Liver (tissue), 9 donors: ENCODE data around the gene CHKA. TPM values are rescaled to one million over a fixed set of nuclear protein-coding genes. Genes with fewer than 3 reads are reported as not detected.

Experiments used
- DNase-seq: peaks from one replicate; pipeline ENCODE4 v3.0.0-alpha.2; 2017; ENCODE audit warnings: low spot score
- H3K27ac ChIP-seq, 2 donors: one replicate each; pipeline ENCODE4 v1.7.0; 2013; ENCODE audit warnings: inconsistent platforms in 2 of 2, low read length in 2 of 2, control low read depth in 1 of 2, low read depth in 1 of 2, mild to moderate bottlenecking in 1 of 2
- H3K27me3 ChIP-seq, 4 donors: one replicate each; pipeline versions ENCODE4 v1.6.1 to v1.7.0; 2013; ENCODE audit warnings: low read length in 3 of 4, inconsistent platforms in 1 of 4, mild to moderate bottlenecking in 1 of 4, moderate library complexity in 1 of 4; ENCODE audit not compliant: control insufficient read depth in 4 of 4, insufficient read depth in 4 of 4
- H3K36me3 ChIP-seq, 4 donors: one replicate each; pipeline versions ENCODE4 v1.6.1 to v1.7.0; 2013; ENCODE audit warnings: low read length in 3 of 4, mild to moderate bottlenecking in 3 of 4, low read depth in 1 of 4, moderate library complexity in 1 of 4; ENCODE audit not compliant: control insufficient read depth in 4 of 4, insufficient read depth in 3 of 4
- H3K4me1 ChIP-seq, 4 donors: one replicate each; pipeline versions ENCODE4 v1.6.1 to v1.7.0; 2013; ENCODE audit warnings: low read length in 3 of 4, mild to moderate bottlenecking in 3 of 4, moderate library complexity in 1 of 4; ENCODE audit not compliant: control insufficient read depth in 4 of 4, insufficient read depth in 4 of 4
- H3K4me3 ChIP-seq, 3 donors: one replicate each; pipeline versions ENCODE4 v1.6.1 to v1.7.0; 2013; ENCODE audit warnings: low read length in 3 of 3, control low read depth in 1 of 3, low read depth in 1 of 3, mild to moderate bottlenecking in 1 of 3
- H3K9ac ChIP-seq, 2 donors: one replicate each; pipeline ENCODE4 v1.7.0; 2013; ENCODE audit warnings: low read length in 2 of 2, mild to moderate bottlenecking in 2 of 2, moderate library complexity in 2 of 2, control low read depth in 1 of 2, low read depth in 1 of 2
- H3K9me3 ChIP-seq, 4 donors: one replicate each; pipeline versions ENCODE4 v1.6.1 to v1.7.0; 2013; ENCODE audit warnings: low read length in 3 of 4; ENCODE audit not compliant: control insufficient read depth in 4 of 4
- FOXA1 ChIP-seq: IDR thresholded peaks from 2 replicates; pipeline ENCODE4 v1.6.1; 2016; ENCODE audit warnings: antibody characterized with exemption
- FOXA2 ChIP-seq: IDR thresholded peaks from 2 replicates; pipeline ENCODE4 v1.6.1; 2016; ENCODE audit warnings: antibody characterized with exemption
- HNF4A ChIP-seq, 2 donors: conservative IDR thresholded peaks; 2 replicates each; pipeline ENCODE4 v1.6.1; 2016; ENCODE audit warnings: antibody characterized with exemption in 2 of 2, mild to moderate bottlenecking in 2 of 2
- HNF4G ChIP-seq: IDR thresholded peaks from 2 replicates; pipeline ENCODE4 v1.6.1; 2016; ENCODE audit warnings: antibody characterized with exemption
- JUND ChIP-seq, 2 donors: IDR thresholded peaks; 2 replicates each; pipeline ENCODE4 v1.6.1; 2016; ENCODE audit warnings: antibody characterized with exemption in 2 of 2
- NR2F2 ChIP-seq: IDR thresholded peaks from 2 replicates; pipeline ENCODE4 v1.6.1; 2016; ENCODE audit warnings: antibody characterized with exemption
- RAD21 ChIP-seq, 2 donors: IDR thresholded peaks; 2 replicates each; pipeline ENCODE4 v1.6.1; 2016; ENCODE audit warnings: antibody characterized with exemption in 2 of 2, mild to moderate bottlenecking in 2 of 2
- RXRA ChIP-seq, 2 donors: IDR thresholded peaks; 2 replicates each; pipeline ENCODE4 v1.6.1; 2017 to 2018; ENCODE audit warnings: antibody characterized with exemption in 2 of 2, mild to moderate bottlenecking in 1 of 2
- SP1 ChIP-seq: IDR thresholded peaks from 2 replicates; pipeline ENCODE4 v1.6.1; 2018; ENCODE audit warnings: antibody characterized with exemption, mild to moderate bottlenecking
- TAF1 ChIP-seq: conservative IDR thresholded peaks from 2 replicates; pipeline ENCODE4 v1.6.1; 2016; ENCODE audit warnings: antibody characterized with exemption, mild to moderate bottlenecking
- YY1 ChIP-seq: IDR thresholded peaks from 2 replicates; pipeline ENCODE4 v1.6.1; 2016; ENCODE audit warnings: antibody characterized with exemption, mild to moderate bottlenecking
- WGBS: extraction: QIAGEN DNeasy Blood & Tissue Kit; methylation state at CpG from one replicate; pipeline ENCODE4 v1.1.7; 2013; 5-methylcytosine and 5-hydroxymethylcytosine counted together
- polyA plus RNA-seq, 2 donors: library from polyadenylated mRNA; stranded (reverse) in 1 of 2; unstranded in 1 of 2; fragments of 200-250 nt in 1 of 2; fragments of >200 nt in 1 of 2; fragmentation: Nextera tagmentation in 1 of 2; extraction: Ambion mirVana in 1 of 2; gene quantifications; one replicate each; pipeline versions ENCODE4 v1.2.1 to v1.2.3, GENCODE V29; 2013 to 2015
- total RNA-seq, 2 donors: library from RNA; depleted of rRNA; stranded (reverse); fragments of >200 nt; gene quantifications; one replicate each; pipeline ENCODE4 v1.2.3, GENCODE V29; 2014
- TF ChIP-seq, protein P1 (sequence below): IDR thresholded peaks from 2 replicates; pipeline ENCODE4 v1.6.1; 2016; ENCODE audit warnings: antibody characterized with exemption
- TF ChIP-seq, protein P2 (sequence below): IDR thresholded peaks from 2 replicates; pipeline ENCODE4 v1.6.1; 2016; ENCODE audit warnings: antibody characterized with exemption
- TF ChIP-seq, protein P3 (sequence below): IDR thresholded peaks from 2 replicates; pipeline ENCODE4 v1.6.1; 2016; ENCODE audit warnings: antibody characterized with exemption, mild to moderate bottlenecking
- TF ChIP-seq, protein P4 (sequence below): fragments of 150-350 bp; IDR thresholded peaks from 2 replicates; pipeline ENCODE4 v1.5.1; 2017; ENCODE audit warnings: improper control_type of control experiment, low read depth, low read length; ENCODE audit not compliant: missing input control
- donor health status: healthy.
- donor health status: healthy.
- donor health status: healthy.
- donor health status: healthy.
- donor health status: healthy.

The CHKA gene
- total and polyA plus RNA-seq, 4 donors: 11.4 to 41.9 (median 17.3) TPM

DNA sequence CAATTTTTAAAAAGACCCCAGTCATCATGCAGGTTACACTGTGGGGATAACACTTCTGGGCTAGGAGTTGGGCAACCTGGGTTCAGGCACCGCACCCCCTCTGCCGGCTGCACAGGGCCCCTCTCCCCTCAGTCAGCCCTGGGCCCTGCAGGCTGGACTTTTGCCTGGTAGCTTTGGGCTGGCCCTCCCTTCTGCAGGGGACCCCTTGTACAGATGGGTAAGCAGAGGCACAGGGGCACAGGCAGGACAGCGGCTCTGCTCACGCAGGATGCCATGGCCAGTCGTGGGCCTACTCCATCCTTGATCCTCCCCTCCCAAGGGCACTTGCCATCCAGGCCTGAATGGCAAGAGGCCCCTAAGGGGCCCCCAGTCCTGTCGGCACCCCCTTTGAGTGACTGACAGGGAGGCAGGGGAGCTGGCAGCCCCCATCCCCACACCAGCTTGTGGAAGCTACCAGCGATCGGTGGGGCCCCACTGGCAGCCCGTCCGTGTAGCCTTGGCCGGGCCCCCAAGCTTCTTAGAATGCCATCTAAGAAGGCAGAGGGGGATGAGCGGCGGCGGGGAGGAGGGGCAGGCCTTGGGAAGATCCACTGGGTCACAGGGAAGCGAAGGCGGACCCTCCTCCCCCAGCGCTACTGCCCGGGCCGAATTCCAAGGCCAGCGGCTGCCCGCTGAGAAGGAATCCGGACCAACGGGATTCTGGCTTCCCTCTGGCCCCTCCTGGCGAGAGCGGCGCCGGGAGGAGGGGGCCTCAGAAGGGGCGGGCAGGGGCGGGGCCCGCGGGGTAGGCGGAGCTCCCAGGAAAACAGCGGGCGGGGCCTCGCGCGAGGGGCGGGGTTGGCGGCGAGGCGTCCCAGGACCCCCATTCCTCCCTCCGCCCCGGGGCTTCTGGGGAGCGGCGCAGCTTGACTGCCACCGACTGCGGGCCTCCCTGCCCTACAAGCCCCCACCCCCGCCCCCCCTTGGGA, 6.8 kb upstream of the CHKA start:
- DNase-seq: peak; percentile 81
- Histone ChIP-seq H3K4me1 (peaks cover 16 to 37% (median 31%) of the 10 kb centered on the region in 4 donors), H3K9ac (no peak overlapping the region)

More for the DNA sequence above, 6.8 kb upstream of the CHKA start:
- WGBS: 10% methylated on average over 48 of the region's 48 CpGs
- peak overlapping the region; percentile 74 to 88 for H3K27ac ChIP-seq
- H3K36me3 ChIP-seq: no peaks in the 10 kb centered on the region
- H3K27me3 ChIP-seq: no peaks in the 10 kb centered on the region
- no peak for TF ChIP-seq FOXA2
- no peak for TF ChIP-seq RAD21 (IDR thresholded peaks at IDR 0.05)
- TF ChIP-seq YY1: no peak
- no peak for TF ChIP-seq TAF1
- TF ChIP-seq, protein P1, sequence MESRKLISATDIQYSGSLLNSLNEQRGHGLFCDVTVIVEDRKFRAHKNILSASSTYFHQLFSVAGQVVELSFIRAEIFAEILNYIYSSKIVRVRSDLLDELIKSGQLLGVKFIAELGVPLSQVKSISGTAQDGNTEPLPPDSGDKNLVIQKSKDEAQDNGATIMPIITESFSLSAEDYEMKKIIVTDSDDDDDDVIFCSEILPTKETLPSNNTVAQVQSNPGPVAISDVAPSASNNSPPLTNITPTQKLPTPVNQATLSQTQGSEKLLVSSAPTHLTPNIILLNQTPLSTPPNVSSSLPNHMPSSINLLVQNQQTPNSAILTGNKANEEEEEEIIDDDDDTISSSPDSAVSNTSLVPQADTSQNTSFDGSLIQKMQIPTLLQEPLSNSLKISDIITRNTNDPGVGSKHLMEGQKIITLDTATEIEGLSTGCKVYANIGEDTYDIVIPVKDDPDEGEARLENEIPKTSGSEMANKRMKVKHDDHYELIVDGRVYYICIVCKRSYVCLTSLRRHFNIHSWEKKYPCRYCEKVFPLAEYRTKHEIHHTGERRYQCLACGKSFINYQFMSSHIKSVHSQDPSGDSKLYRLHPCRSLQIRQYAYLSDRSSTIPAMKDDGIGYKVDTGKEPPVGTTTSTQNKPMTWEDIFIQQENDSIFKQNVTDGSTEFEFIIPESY: no peak
- TF ChIP-seq, protein P2, sequence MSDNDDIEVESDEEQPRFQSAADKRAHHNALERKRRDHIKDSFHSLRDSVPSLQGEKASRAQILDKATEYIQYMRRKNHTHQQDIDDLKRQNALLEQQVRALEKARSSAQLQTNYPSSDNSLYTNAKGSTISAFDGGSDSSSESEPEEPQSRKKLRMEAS: no peak
- TF ChIP-seq, protein P3, sequence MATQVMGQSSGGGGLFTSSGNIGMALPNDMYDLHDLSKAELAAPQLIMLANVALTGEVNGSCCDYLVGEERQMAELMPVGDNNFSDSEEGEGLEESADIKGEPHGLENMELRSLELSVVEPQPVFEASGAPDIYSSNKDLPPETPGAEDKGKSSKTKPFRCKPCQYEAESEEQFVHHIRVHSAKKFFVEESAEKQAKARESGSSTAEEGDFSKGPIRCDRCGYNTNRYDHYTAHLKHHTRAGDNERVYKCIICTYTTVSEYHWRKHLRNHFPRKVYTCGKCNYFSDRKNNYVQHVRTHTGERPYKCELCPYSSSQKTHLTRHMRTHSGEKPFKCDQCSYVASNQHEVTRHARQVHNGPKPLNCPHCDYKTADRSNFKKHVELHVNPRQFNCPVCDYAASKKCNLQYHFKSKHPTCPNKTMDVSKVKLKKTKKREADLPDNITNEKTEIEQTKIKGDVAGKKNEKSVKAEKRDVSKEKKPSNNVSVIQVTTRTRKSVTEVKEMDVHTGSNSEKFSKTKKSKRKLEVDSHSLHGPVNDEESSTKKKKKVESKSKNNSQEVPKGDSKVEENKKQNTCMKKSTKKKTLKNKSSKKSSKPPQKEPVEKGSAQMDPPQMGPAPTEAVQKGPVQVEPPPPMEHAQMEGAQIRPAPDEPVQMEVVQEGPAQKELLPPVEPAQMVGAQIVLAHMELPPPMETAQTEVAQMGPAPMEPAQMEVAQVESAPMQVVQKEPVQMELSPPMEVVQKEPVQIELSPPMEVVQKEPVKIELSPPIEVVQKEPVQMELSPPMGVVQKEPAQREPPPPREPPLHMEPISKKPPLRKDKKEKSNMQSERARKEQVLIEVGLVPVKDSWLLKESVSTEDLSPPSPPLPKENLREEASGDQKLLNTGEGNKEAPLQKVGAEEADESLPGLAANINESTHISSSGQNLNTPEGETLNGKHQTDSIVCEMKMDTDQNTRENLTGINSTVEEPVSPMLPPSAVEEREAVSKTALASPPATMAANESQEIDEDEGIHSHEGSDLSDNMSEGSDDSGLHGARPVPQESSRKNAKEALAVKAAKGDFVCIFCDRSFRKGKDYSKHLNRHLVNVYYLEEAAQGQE: peak; percentile 3
- TF ChIP-seq FOXA1: no peak
- peak; percentile 76 for TF ChIP-seq SP1
- TF ChIP-seq, protein P4, sequence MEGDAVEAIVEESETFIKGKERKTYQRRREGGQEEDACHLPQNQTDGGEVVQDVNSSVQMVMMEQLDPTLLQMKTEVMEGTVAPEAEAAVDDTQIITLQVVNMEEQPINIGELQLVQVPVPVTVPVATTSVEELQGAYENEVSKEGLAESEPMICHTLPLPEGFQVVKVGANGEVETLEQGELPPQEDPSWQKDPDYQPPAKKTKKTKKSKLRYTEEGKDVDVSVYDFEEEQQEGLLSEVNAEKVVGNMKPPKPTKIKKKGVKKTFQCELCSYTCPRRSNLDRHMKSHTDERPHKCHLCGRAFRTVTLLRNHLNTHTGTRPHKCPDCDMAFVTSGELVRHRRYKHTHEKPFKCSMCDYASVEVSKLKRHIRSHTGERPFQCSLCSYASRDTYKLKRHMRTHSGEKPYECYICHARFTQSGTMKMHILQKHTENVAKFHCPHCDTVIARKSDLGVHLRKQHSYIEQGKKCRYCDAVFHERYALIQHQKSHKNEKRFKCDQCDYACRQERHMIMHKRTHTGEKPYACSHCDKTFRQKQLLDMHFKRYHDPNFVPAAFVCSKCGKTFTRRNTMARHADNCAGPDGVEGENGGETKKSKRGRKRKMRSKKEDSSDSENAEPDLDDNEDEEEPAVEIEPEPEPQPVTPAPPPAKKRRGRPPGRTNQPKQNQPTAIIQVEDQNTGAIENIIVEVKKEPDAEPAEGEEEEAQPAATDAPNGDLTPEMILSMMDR: no peak
- peak; percentile 48 to 83 for TF ChIP-seq HNF4A (conservative IDR thresholded peaks at IDR 0.05)
- TF ChIP-seq HNF4G: peak; percentile 40
- no peak for TF ChIP-seq JUND (IDR thresholded peaks at IDR 0.05)
- TF ChIP-seq NR2F2: no peak
- TF ChIP-seq RXRA (IDR thresholded peaks at IDR 0.05): peak in 1 of 2 donors; percentile 26
- peak overlapping the region in 1 of 3 donors; percentile 53 for H3K4me3 ChIP-seq
- H3K9me3 ChIP-seq: no peaks in the 10 kb centered on the region
